Right forelimb (tissue), 1 donor: ENCODE measurements around the gene AMBP.

Experiments used
- DNase-seq: peaks from one replicate; pipeline ENCODE4 v3.0.0-alpha.2; 2018

Gene AMBP

DNA sequence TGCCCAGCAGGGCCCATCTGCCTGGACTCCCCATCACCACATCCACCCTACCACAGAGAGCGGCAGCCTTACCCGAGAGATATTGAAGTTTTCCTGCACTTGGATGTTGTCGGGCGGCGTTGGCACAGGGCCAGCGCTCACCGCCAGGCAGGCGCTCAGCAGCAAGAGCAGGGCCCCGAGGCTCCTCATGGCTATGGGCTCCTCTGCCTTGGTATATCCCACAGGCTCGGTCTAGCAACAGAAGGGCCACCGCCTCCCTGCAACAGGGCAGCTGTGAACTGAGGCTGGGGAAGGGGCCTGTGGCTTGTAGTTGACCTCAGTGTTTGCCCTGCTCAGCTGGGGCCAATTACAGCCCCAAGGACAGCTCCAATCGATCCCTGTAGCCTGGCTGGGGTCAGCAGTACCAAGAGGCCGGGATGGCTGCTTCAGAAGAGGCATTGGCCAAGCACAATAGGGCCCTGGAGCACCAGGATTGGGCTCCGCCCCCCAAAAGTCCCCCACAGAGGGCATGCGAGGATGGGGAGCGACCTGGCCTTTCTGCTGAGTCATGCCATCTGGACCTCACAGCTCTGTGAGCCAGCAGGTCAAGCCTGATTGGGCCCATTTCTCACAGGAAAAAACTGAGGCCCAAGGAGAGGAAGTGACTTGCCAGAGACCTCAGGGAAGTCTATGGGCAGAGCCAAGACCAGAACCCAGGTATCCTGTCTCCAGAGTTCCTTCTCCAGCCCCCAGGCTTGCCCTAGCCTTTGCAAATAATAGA, at the start of gene AMBP:
Gene AMBP, minus strand, starts transcription at position 280 of the 760 bp plus-strand sequence. Its CDS starts 91 bp downstream, at position 189.
- DNase-seq, result no peak

DNA sequence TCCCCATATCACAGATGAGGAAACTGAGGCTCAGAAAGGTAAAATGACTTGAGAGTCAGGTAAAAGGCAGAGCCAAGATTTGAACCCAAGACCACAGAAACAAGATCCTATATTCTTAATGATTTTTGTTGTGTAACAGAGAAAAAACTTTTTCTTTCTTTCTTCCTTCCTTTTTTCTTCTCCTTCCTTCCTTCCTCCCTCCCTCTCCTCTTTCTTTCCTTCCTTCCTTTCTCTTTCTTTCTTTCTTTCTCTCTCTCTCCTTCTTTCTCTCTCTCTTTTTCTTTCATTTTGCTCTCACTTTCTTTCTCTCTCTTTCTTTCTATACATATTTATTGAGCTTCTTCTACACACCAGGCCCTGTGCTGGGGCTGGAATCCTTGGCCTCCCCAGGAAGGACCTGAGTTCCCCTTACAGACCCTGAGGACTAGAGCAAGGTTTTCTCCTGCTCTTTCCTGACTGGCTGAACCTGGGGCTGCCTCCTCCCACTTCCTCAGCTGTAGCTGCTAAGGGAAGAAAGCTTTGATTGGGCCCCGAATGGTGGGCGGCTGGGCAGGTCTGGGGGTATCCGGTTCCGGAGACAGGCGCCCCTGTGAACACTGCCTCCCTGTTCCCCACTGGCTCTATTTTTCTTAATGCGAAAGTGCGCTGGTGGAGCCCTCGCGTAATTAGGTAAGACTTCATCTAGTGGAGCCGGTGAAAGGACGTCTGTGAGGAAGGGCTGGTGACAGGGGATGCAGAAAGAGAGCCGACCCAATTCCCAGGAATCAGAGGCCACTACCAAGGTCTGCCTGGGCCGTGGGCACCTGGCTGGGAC, 48.4 kb upstream of the AMBP start:
- DNase-seq, result no peak

DNA sequence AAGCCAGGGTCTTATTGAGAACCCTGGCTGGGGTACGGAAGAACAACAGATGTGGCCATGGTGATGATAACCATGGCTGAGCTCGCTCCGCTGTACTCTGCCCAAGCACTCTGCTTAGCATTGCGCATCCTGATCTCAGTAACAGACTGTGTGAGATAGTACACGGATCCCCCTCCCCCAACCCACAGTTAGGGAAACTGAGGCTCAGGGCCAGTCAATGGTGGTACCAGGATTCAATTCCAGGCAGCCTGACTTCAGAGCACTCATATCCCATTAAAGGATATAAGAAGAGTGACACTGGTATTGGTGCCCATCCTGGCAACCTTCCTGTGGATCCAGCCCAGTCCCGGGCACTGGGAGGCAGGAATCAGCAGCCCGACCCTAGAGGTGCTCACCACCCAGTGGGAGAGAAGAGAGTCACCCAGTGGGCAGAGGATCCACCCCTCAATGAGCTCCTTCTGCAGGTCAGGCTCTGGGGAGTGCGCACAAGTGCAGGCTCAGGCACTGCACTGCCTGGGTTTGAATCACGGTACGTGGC, 47.4 kb upstream of the AMBP start:
- DNase-seq, result no peak

DNA sequence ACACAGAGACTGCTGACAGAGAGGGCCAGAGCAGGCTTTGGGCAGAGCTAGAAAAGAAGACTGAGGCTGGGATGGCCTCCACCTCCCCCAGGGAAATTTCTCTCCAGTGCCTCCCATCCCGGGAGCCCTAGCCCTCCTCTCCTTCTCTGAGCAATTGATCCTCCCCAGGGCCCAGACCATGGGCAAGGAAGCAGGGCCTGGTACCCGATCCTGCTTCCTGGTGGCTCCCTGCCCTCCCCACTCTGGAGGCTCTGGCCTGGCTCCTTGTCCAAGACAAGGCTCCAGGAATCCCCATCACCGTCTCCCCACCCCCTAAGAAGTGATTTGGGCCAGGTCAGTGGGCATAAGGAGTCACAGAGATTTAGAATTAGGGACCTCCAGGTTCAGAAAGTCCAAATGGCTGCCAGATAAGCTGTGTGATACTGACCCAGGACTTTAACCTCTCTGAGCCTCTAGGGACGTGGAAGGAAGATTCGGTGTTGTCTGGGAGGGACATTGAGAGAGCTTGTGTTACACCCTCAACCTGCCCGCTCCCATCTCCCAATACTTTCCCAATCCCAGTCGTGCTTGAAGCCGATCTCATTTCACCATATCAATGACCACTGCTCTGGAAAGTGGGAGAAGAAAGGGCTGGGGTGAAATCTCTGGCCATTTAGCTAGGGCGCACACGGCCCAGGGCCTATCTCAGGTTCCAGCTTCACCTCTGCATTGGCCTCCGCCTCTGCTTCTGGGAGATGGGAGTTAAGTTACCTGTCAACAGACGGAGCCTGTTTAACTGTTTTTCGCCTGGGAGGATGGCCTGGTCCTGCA, 46.8 kb upstream of the AMBP start:
- no peak for DNase-seq

DNA sequence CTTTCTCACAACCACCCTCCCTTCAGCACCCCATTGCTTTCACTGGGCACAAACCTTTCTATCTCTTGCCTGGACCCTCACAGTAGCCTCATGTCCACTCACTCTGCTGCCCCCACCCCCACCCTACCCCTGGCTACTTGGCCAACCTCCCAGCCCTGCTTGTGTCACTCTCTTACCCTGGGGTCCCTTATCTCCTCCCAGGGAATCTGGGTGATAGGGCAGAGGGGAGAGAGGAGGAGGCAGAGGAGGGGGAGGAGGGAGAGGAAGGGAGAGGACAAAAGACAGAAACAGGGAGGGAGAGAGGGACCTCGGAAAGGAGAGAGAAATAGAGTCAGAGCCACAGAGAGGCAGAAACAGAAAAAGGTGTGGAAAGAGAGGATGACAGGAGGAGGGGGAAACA, 46.0 kb upstream of the AMBP start:
- DNase-seq, result no peak

DNA sequence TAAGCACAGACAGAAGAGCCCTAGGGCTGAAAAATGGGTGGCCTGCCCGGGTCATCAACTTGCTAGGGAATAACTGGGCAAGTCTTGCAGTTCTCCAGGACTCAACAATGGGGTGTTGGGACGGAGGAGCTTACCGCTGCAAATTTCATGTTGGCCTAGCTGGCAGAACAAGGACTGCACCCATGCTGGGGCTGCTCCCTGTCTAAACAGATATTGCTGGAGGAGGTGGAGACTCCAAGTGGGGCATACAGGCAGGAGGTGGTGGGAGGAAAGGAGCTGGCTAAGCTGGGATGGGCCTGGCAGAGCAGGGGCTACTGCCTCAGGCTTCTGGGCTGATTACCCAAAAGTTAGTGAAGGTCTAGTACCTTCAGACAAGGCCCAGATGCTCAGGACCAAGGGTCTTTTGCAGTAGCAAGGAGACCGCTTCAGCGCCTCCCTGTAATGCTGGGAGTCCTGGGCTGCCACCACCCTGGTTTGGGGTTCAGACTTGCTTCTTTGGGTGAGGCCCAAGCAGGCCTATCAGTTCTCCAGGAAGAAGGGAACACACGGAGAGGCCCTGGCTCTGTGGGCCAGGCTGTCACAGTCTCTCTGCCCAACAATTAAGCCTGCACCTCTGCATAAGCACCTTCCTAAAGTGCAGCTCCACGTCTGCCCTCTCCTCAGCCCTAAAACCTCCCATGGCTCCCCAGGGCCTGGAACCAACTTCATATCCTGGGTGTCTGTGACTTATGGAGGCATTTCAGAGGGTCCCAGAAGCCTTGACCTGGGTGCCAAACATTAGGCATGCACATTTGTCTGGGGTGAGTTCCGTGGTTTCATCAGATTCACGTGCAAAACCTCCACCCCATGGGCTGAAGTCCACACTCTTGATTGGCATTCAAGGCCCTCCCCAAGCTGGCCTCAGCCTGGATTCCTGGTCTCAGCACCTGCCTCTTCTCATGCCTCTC, 45.2 kb upstream of the AMBP start:
- DNase-seq, result no peak

DNA sequence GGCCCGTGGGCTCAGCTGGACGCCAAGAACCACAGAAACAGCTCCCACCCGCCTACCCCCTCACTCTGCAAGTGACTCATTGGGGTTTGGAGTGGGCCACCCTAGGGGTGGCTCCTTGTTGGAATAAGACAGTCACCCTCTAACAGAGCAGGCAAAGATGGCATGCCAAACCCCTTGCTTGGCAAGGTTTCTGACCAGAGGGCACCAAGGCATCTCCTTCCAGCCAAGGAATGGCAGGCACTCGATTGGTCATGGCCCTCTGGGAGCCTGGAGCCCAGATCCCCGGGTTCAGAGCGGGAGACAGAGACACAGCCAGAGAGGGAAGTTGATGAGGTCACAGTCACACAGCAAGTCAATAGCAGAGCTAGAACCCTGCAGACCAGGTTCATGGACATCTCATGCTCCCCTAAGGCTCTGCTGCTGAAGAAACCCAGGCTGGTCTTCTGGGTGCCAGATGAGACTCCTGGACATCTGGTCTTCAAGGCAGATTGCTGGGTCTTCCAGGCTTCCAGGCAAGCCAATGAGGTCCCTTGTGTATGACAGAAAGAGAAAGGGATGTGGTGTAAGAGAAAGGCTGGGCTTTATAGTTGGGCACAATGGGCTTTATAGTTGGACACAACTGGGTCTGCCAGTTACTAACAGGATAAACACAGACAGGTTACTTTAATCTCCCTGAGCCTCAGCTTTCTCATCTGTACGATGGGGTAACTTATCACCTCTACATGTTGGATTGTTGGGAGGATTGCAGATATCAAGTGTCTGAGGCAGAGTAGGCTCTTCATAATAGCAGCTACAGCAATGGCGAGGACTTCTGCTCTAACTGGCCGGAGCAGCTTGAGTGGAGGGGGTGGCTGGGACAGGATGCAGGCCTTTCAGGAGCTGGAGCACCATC, 44.3 kb upstream of the AMBP start:
- no peak for DNase-seq

DNA sequence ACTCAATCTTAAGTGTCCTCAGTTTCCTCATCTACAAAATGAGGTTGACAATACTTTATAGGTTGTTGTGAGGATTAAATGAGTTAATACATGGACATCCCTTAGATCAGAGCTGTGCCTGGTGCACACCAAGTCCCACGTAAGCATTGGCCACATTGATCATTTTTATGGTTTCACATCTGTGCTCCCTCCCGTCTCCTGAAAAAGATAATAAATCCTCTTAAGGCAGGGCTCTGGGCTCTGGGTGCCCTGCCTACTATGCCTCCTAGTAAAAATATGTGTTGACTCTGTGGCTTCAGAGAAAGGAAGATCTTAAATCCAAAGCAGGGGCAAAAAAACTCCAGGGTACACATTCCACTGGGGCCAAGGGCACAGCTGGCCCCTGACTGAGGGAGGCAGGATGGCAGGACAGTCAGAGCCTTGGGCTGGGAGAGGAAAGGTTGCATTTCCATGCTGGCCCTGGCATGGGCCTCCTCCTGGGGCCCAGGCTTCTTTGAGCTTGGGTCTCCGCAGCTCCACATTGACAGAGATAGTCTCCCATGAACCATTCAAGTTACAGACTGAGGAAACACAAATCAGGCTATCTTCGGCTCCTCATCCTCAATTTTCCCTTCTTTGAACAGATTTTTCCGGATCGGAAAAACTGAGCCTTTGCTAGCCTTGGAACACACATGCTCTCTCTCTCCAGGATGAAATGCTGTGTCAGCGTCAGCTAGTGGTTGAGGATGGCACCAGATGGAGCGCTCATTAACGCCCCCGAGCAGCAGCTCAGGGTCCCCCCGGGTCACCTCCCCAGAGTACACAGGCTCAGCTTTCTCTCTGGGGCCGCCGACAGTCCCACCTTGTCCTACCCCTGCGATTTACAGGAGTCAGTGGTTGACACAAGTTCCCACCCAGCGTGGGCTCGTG, 43.4 kb upstream of the AMBP start:
- DNase-seq, result no peak

DNA sequence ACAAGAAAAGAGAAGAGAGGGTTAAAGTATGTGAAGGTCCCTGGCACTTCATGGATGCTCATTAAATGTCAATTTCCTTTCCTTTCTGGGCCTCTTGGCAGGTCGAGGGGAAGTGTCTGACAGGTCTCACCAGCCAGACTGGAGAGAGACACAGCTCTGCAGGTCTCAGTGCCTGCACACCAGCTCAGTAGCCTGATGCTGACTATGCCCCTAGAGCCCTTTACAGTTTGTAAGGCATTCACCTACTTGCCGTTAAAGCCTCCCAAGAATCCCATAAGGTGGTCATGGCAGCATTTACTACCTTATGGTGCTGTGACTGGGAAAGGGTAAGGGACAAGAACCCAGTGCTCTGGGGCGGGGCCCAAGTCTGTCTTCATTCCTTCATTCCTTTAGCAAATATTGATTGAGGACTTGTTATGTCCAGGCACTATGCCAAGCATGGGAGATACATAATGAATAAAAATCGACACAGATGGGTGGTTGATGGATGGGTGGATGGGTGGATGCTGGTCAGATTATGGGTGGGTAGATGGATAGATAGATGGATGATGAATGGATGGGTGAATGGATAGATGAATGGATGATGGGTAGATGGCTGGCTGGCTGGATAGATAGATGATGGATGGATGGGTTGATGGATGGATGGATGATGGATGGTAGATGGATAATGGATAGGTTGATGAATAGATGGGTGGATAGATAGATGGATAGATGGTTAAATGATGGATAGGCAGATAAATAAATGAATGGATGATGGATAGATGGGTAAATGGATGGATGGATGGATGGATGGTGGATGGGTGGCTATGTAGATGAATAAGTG, 42.3 kb upstream of the AMBP start:
- no peak for DNase-seq

DNA sequence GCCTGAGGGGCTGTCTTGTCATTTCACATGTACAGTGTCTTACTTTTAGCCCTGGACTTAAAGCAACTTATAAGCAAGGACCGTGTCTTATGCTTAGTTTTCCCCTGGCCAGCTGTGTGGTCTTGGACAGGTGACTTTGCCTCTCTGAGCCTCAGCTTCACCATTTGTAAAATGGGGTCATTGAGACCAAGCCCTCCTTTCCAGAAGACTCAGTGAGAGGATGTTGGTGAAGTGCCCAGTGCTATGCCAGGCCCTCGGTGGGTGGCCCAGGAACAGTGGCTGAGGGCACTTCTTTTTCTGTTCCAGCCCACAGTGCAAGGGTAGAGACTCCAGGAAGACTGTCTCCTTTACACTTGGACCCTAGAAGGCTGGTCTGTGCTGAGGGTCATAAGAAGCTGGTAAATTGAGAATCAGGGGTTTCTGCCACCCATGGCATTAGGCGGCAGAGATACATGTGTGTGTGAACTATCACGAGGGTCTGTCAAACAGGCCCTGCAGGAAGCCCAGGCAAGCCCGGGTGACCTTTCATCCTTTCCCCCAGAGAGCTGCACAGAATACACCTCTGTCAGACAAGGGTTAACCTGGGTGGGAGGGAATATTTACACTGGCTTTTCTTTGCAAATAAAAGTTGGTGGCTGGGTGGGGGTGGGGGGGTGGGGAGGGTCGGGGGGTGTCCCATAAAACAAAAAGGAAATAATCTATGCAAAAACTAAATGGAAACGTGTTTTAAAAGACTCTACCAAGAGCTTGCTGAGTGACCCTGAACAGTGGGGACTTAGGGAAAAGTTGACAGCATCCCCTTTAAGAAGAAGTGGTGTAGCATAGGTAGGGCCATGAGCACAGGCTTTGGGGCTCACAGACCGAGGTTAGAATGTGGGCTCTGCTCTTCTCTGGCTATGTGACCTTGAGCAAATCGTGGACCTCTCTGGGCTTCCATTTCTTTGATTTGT, 41.4 kb upstream of the AMBP start:
- no peak for DNase-seq

DNA sequence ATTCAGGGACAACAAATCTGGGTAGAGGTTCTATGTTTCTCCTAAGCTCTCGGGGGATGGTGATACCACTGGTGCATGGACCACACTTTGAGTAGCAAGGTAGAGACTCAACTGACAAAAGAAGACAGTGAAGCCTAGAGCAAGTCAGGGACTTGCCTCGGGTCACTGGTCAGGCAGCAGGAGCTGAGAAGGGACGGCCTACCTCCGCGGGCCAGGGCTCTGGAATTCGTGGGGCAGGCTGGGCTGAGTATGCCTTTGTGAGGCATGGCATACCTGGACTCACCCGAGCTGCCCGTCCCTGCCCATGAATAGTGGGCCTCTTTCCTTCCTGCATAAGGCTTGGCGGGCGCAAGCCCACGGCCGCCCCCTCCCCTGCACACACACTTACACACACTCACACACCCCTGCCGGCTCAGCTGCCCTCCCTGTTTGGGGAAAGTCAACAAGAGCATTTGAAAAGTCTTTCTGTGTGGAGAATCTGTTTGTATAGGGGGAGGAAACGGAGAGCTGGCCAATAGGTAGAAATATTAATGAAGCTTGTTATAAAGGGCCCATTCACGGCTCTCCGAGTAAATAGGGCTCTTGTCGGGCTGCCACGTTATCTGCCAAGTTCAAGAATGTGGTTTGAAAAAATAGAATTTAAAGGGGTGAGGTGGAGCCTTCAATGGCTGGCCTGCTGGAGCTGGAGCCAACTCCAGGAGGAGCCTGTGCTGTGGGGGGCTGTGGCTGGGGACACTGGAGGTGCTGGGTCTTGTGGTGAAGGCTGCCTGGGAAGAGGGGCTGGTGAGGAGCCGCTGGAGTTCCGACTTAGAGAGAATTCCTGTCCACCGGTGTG, 40.1 kb upstream of the AMBP start:
- no peak for DNase-seq

DNA sequence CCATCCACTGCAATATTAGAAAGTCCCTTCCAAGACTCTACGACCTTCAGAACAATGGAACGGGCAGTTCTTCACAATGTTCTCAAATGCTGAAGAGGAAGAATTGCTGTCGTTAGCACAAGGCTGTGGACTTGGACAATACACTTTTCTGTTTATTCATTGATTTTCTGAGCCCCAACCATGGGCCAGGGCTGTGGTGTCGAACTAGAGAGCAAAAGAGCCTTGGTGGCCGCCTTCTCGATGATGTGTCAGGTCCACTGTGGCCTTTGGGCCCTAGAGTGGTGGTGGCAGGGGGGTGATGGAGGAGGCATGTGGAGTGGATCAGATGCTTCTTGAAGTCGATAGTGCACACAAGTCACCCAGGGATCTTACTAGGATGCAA, 39.5 kb upstream of the AMBP start:
- DNase-seq, result no peak

DNA sequence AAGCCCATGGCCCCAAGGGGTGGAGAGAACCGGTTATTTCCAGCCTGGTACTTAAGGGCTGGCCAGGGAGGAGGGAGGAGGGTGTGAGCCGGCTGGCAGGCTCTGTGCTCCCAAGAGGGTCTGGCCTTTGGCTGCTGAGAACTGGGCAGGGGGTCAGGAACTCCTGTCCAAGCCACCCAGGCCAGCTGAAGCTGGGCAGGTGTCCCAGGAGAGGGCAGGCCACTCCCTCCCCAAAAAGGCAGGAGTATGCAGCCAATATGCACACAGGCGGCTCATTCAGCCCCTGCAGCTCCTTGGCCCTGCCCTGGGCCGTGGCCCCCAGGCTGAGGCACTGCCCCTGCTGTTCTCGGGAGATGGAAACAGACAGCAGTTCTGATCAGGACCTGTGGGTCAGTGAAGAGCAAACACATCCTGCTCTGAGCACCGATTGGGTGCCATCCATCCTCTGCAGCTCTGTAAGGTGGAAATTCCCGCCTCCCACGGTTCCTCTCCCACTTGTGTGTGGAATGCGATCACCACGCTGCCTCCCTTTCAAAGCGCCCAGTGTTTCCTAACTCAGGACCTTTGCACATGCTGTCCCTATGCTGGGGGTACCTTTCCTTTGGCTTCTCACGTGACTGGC, 38.1 kb upstream of the AMBP start:
- DNase-seq, result no peak

DNA sequence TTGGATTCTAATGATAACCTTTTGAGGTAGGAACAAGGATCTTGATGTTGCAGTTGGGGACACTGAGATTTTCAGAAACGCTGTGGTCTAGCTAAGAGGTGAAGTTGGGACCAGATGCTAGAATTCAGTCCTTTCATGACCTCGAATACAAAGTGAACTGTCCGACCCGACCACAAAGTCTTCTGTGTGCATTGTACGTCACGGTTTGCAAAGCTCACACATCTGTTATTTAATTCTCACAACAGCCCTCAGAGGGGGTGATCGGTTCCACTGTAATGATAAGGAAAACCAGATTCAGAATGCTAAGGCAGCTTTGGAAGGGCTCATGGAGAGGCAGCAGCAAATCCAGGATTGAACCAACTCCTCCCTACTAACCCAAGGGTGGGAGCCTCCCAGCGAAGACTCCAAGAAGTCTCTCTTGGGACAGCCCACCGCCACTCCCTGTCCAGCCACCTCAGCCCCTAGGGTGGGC, 37.6 kb upstream of the AMBP start:
- DNase-seq, result no peak

DNA sequence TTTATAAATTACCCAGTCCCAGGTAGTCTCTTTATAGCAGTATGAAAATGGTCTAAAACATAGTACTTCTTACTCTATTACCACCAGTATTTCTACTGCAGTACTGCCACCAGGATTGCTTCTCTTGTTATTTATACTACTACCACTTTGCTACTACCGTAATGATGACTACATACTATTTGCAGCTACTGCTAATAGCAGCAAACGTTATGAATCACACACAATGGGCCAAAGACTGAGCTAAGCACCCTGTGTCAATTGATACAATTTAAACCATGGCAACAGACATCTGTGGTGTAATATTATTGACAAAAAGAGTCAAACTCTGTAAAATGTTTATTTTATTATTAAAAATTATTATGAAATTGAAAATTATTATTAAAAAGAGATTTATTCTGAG, 36.3 kb upstream of the AMBP start:
- DNase-seq, result no peak
